Ramos (cell line): ENCODE data around the gene ADCK1.

Experiments
- in situ Hi-C: fragments of 300-500 bp; cut with MboI; formaldehyde crosslinking; loops from one replicate; pipeline ENCODE4 v1.14.3; 2022; ENCODE audit warnings: low sequenced_read_pairs; ENCODE audit not compliant: unreplicated experiment

The ADCK1 gene

DNA sequence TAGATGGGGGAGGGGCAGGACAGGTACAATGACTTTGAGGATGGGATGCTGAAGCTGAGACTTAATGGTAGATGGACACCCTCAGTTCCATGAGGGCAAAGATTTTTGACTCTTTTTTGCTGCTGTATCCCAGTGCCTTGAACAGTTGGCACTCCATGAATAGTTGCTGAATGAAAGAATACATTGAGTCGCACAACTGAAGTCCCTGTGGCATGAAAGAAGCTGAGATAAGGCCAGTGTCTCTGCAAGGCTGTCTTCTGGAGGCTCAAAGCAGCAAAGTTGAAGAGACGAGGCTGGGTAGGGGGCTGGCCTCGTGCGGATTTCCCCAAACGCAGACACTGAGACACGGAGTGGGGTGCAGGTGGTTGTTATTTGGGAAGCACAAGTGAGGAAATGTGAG lies 179.3 kb downstream of the ADCK1 start:
- in situ Hi-C loops, result no loop called here

DNA sequence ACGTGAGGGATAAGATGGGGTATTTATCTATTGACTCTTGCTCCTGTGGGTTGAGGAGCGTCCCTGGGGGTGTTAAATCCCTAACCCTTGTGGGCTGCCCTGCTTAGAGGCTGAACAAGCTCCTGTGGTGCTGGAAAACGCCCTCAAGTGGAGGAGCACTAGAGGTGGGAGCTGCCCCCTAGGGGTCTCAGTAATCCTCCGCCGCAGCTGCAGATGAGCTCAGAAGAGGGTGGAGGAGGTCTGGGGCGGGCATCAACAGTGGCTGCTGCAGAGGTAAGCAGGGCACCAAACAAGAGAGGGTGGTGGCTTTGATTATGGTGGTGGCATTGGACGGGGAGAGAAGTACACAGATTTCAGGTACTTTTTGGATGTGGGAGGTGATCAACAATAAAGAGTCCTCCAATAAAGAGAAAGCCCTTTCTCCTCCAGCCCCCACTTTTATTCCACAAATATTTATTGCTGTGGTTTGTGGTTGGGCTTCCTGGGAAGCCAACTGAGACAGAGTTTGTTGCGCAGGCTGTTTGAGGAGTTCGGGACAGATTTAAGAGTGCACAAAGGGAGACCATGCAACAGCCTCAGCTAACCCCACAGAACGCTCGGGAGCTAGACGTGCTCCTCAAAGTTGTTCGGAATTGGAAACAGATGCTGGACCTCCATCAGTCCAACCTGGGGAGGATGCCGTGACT lies 179.9 kb downstream of the ADCK1 start:
- in situ Hi-C loops, result no loop called here

DNA sequence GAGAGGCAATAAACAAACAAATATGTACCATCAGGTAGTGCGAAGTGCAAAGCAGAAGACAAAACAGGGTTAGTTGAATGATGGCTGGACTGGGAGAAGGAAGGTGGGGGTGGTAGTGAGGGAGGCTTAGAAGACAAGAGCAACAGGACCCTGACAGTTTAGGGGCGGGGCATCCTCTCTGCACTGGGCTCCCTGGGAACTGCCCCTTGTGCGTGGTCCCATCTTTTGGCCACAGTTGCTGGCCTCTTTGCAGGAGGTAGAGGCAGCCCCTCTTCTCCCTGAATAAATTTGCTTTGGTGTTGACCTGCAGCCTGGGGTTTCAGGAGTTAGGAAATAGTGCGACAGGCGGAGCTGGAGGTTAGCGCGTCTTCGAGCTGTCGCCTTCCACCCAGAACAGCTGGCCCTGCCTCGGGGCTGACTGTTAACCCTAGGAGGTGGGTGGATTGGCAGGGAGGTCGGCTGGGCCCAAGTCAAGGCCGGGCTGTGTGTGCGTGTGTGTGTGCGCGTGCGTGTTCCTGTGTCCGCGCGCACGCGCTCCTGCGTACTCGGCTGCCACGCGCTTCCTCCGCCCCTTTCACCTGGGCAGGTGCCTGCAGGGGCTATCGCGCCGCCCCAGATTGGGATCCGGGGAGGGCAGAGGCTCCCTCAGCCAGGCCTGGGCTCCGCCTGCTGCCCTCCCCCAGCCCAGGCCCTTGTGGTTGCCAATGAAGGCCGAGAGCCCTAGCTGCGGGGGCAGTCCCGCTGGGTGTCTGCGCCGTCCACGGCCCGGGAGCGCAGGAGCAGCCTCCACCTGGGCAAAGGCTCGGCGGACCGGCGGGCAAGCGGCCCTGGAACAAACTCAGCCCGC lies 180.8 kb downstream of the ADCK1 start:
- in situ Hi-C loops, result no loop called here
